ENCODE data around the gene ATP6V1F.

Gene ATP6V1F

GRCh38 chr7:128868624-128869137, 6.0 kb downstream of the ATP6V1F start:
- Mint-ChIP-seq H3K9me3 (no peaks in the 10 kb centered on the region), H3K4me1 (peaks cover 32% of the 10 kb centered on the region), H3K36me3 (peaks cover 4% of the 10 kb centered on the region), H3K27ac (peak overlapping the region; percentile 62), H3K27me3 (no peaks in the 10 kb centered on the region), H3K4me3 (peak overlapping the region; percentile 70)

GRCh38 chr7:128869138-128869943, 6.7 kb downstream of the ATP6V1F start:
- Mint-ChIP-seq H3K27ac (no peak overlapping the region), H3K9me3 (no peaks in the 10 kb centered on the region), H3K4me1 (peaks cover 28% of the 10 kb centered on the region), H3K4me3 (peak overlapping the region; percentile 23), H3K36me3 (peaks cover 4% of the 10 kb centered on the region), H3K27me3 (no peaks in the 10 kb centered on the region)

- Mint-ChIP-seq H3K36me3 (peaks cover 4% of the 10 kb centered on the region), H3K9me3 (no peaks in the 10 kb centered on the region), H3K27me3 (no peaks in the 10 kb centered on the region)
Observed at GRCh38 chr7:128869944-128870285, 7.3 kb downstream of the ATP6V1F start.

GRCh38 chr7:128871050-128871449, 8.4 kb downstream of the ATP6V1F start:
- Mint-ChIP-seq H3K4me3 (peak overlapping the region; percentile 11), H3K27ac (no peak overlapping the region), H3K36me3 (no peaks in the 10 kb centered on the region), H3K9me3 (no peaks in the 10 kb centered on the region), H3K4me1 (peaks cover 13% of the 10 kb centered on the region), H3K27me3 (no peaks in the 10 kb centered on the region)

More at GRCh38 chr7:128869944-128870285, 7.3 kb downstream of the ATP6V1F start:
- Mint-ChIP-seq H3K4me3 (peak overlapping the region; percentile 84), H3K27ac (no peak overlapping the region), H3K4me1 (peaks cover 22% of the 10 kb centered on the region)

GRCh38 chr7:128872394-128872824, 9.8 kb downstream of the ATP6V1F start:
- Mint-ChIP-seq H3K4me3 (no peak overlapping the region), H3K27ac (no peak overlapping the region), H3K4me1 (peaks cover 13% of the 10 kb centered on the region), H3K9me3 (no peaks in the 10 kb centered on the region), H3K27me3 (no peaks in the 10 kb centered on the region), H3K36me3 (no peaks in the 10 kb centered on the region)

GRCh38 chr7:128873234-128873633, 10.6 kb downstream of the ATP6V1F start:
- no peaks in the 10 kb centered on the region for H3K27me3 Mint-ChIP-seq
- no peaks in the 10 kb centered on the region for H3K9me3 Mint-ChIP-seq
- H3K27ac Mint-ChIP-seq = no peak overlapping the region
- H3K36me3 Mint-ChIP-seq = no peaks in the 10 kb centered on the region
- peaks cover 9% of the 10 kb centered on the region for H3K4me1 Mint-ChIP-seq
- H3K4me3 Mint-ChIP-seq = no peak overlapping the region

- no peaks in the 10 kb centered on the region for H3K27me3 Mint-ChIP-seq
- H3K36me3 Mint-ChIP-seq = no peaks in the 10 kb centered on the region
- H3K9me3 Mint-ChIP-seq = no peaks in the 10 kb centered on the region
- H3K27ac Mint-ChIP-seq = no peak overlapping the region
- peaks cover 5% of the 10 kb centered on the region for H3K4me1 Mint-ChIP-seq
- H3K4me3 Mint-ChIP-seq = no peak overlapping the region
Observed at GRCh38 chr7:128874140-128875031, 11.7 kb downstream of the ATP6V1F start.

- no peaks in the 10 kb centered on the region for H3K9me3 Mint-ChIP-seq
Observed at GRCh38 chr7:128875523-128875948, 12.9 kb downstream of the ATP6V1F start.

GRCh38 chr7:128876127-128876526, 13.5 kb downstream of the ATP6V1F start:
- no peak overlapping the region for H3K4me3 Mint-ChIP-seq
- H3K27me3 Mint-ChIP-seq = no peaks in the 10 kb centered on the region
- no peaks in the 10 kb centered on the region for H3K36me3 Mint-ChIP-seq
- no peaks in the 10 kb centered on the region for H3K4me1 Mint-ChIP-seq
- H3K9me3 Mint-ChIP-seq = no peaks in the 10 kb centered on the region
- H3K27ac Mint-ChIP-seq = no peak overlapping the region

More at GRCh38 chr7:128875523-128875948, 12.9 kb downstream of the ATP6V1F start:
- H3K27me3 Mint-ChIP-seq = no peaks in the 10 kb centered on the region
- no peaks in the 10 kb centered on the region for H3K36me3 Mint-ChIP-seq
- no peaks in the 10 kb centered on the region for H3K4me1 Mint-ChIP-seq
- H3K4me3 Mint-ChIP-seq = no peak overlapping the region
- no peak overlapping the region for H3K27ac Mint-ChIP-seq

GRCh38 chr7:128876586-128876977, 13.9 kb downstream of the ATP6V1F start:
- H3K36me3 Mint-ChIP-seq = no peaks in the 10 kb centered on the region
- no peaks in the 10 kb centered on the region for H3K4me1 Mint-ChIP-seq
- no peak overlapping the region for H3K4me3 Mint-ChIP-seq
- no peak overlapping the region for H3K27ac Mint-ChIP-seq
- no peaks in the 10 kb centered on the region for H3K9me3 Mint-ChIP-seq
- no peaks in the 10 kb centered on the region for H3K27me3 Mint-ChIP-seq

- H3K27me3 Mint-ChIP-seq = no peaks in the 10 kb centered on the region
- no peaks in the 10 kb centered on the region for H3K36me3 Mint-ChIP-seq
- no peak overlapping the region for H3K27ac Mint-ChIP-seq
- H3K4me1 Mint-ChIP-seq = no peaks in the 10 kb centered on the region
- H3K4me3 Mint-ChIP-seq = no peak overlapping the region
- H3K9me3 Mint-ChIP-seq = no peaks in the 10 kb centered on the region
Observed at GRCh38 chr7:128876978-128877755, 14.5 kb downstream of the ATP6V1F start.

GRCh38 chr7:128877756-128878120, 15.1 kb downstream of the ATP6V1F start:
- Mint-ChIP-seq H3K27me3 (no peaks in the 10 kb centered on the region), H3K36me3 (no peaks in the 10 kb centered on the region), H3K4me3 (no peak overlapping the region), H3K27ac (no peak overlapping the region), H3K4me1 (no peaks in the 10 kb centered on the region), H3K9me3 (no peaks in the 10 kb centered on the region)

- Mint-ChIP-seq H3K9me3 (no peaks in the 10 kb centered on the region), H3K27ac (no peak overlapping the region), H3K36me3 (no peaks in the 10 kb centered on the region), H3K4me3 (no peak overlapping the region), H3K4me1 (peaks cover 3% of the 10 kb centered on the region), H3K27me3 (no peaks in the 10 kb centered on the region)
Observed at GRCh38 chr7:128878226-128879105, 15.8 kb downstream of the ATP6V1F start.

GRCh38 chr7:128879461-128879938, 16.8 kb downstream of the ATP6V1F start:
- no peak overlapping the region for H3K4me3 Mint-ChIP-seq
- no peaks in the 10 kb centered on the region for H3K27me3 Mint-ChIP-seq
- no peaks in the 10 kb centered on the region for H3K36me3 Mint-ChIP-seq
- H3K27ac Mint-ChIP-seq = no peak overlapping the region
- no peaks in the 10 kb centered on the region for H3K9me3 Mint-ChIP-seq
- H3K4me1 Mint-ChIP-seq = peaks cover 5% of the 10 kb centered on the region
